22Rv1 (cell line): ENCODE measurements around the gene HM13.

Experiments used
- ZFX ChIP-seq: fragments of 450-650 bp; IDR thresholded peaks from 2 replicates; pipeline ENCODE4 v1.6.1; 2017; ENCODE audit warnings: antibody characterized with exemption, borderline replicate concordance
- TF ChIP-seq, protein P1 (sequence below): fragments of 450-650 bp; IDR thresholded peaks from 2 replicates; pipeline ENCODE4 v1.5.1; 2017; ENCODE audit warnings: mild to moderate bottlenecking

GRCh38 chr20:31523361-31524283 lies 9.4 kb downstream of the HM13 start:
- TF ChIP-seq, protein P1, sequence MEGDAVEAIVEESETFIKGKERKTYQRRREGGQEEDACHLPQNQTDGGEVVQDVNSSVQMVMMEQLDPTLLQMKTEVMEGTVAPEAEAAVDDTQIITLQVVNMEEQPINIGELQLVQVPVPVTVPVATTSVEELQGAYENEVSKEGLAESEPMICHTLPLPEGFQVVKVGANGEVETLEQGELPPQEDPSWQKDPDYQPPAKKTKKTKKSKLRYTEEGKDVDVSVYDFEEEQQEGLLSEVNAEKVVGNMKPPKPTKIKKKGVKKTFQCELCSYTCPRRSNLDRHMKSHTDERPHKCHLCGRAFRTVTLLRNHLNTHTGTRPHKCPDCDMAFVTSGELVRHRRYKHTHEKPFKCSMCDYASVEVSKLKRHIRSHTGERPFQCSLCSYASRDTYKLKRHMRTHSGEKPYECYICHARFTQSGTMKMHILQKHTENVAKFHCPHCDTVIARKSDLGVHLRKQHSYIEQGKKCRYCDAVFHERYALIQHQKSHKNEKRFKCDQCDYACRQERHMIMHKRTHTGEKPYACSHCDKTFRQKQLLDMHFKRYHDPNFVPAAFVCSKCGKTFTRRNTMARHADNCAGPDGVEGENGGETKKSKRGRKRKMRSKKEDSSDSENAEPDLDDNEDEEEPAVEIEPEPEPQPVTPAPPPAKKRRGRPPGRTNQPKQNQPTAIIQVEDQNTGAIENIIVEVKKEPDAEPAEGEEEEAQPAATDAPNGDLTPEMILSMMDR, result no peak
- TF ChIP-seq ZFX, result no peak
